A204.1 (cell line): ENCODE measurements around the gene RRP12.

Experiments
- FAIRE-seq: peaks from 2 replicates; lab custom pipeline; 2012; peaks lifted over from hg19 to GRCh38; lab: Jason Lieb, UNC

The RRP12 gene

GRCh38 chr10:97311111-97311626 lies 90.0 kb downstream of the RRP12 start:
- FAIRE-seq = no peak

GRCh38 chr10:97307866-97308780 lies 93.0 kb downstream of the RRP12 start:
- FAIRE-seq = no peak

- FAIRE-seq = no peak
These were observed 93.7 kb downstream of the RRP12 start for GRCh38 chr10:97307441-97307840.
